GM19043 (cell line): Measurements from ENCODE around the gene IMP4.
"Not testable (repeated sequence)": the region's sequence is repeated elsewhere in the genome, so short reads cannot be mapped to it uniquely, and the experiment has no call there.

ENCODE experiments used
- ATAC-seq: cut with Tn5 transposase; IDR thresholded peaks from one replicate; pipeline ENCODE4 v1.9.1; 2021; ENCODE audit warnings: low read depth; ENCODE audit not compliant: unreplicated experiment

Gene IMP4

GRCh38 chr2:130342533-130343275 lies at the start of gene IMP4:
TSS of gene IMP4 (plus strand) at chr2:130342897. CDS start at chr2:130342933, 36 bp downstream.
- ATAC-seq, result peak; percentile 88

GRCh38 chr2:130300258-130300969 lies 42.3 kb upstream of the IMP4 start:
- no peak for ATAC-seq

GRCh38 chr2:130300970-130301348 lies 41.7 kb upstream of the IMP4 start:
- no peak for ATAC-seq

- ATAC-seq, result no peak
Measured at GRCh38 chr2:130302164-130302886, 40.4 kb upstream of the IMP4 start.

GRCh38 chr2:130303169-130303568 lies 39.5 kb upstream of the IMP4 start:
- ATAC-seq, result no peak

GRCh38 chr2:130304726-130305125 lies 38.0 kb upstream of the IMP4 start:
- ATAC-seq, result no peak

GRCh38 chr2:130307850-130308249 lies 34.8 kb upstream of the IMP4 start:
- no peak for ATAC-seq

- ATAC-seq, result no peak
Measured at GRCh38 chr2:130310881-130311280, 31.8 kb upstream of the IMP4 start.

GRCh38 chr2:130313812-130314334 lies 28.8 kb upstream of the IMP4 start:
- ATAC-seq, result no peak

- no peak for ATAC-seq
Measured at GRCh38 chr2:130314377-130314776, 28.3 kb upstream of the IMP4 start.

- no peak for ATAC-seq
Measured at GRCh38 chr2:130316596-130316995, 26.1 kb upstream of the IMP4 start.

- no peak for ATAC-seq
Measured at GRCh38 chr2:130318906-130319305, 23.8 kb upstream of the IMP4 start.

GRCh38 chr2:130319536-130319935 lies 23.2 kb upstream of the IMP4 start:
- no peak for ATAC-seq

- ATAC-seq, result no peak
Measured at GRCh38 chr2:130327703-130328527, 14.8 kb upstream of the IMP4 start.

- no peak for ATAC-seq
Measured at GRCh38 chr2:130328710-130329109, 14.0 kb upstream of the IMP4 start.

- peak; percentile 93 for ATAC-seq
Measured at GRCh38 chr2:130332271-130333073, 10.2 kb upstream of the IMP4 start.

- ATAC-seq, result not testable (repeated sequence)
Measured at GRCh38 chr2:130333253-130333652, 9.4 kb upstream of the IMP4 start.

GRCh38 chr2:130334026-130334425 lies 8.7 kb upstream of the IMP4 start:
- no peak for ATAC-seq

- no peak for ATAC-seq
Measured at GRCh38 chr2:130335226-130335625, 7.5 kb upstream of the IMP4 start.
